Neuron (in vitro differentiated cells): ENCODE measurements around the gene SCARB2.

ENCODE experiments used
- H2AFZ ChIP-seq: one replicate; pipeline ENCODE4 v1.6.1; 2013; ENCODE audit warnings: low read depth, mild to moderate bottlenecking, inconsistent platforms, low read length, moderate library complexity
- H3K27me3 ChIP-seq: one replicate; pipeline ENCODE4 v1.6.1; 2013; ENCODE audit warnings: low read length; ENCODE audit not compliant: insufficient read depth
- H3K36me3 ChIP-seq: one replicate; pipeline ENCODE4 v1.6.1; 2013; ENCODE audit warnings: low read length; ENCODE audit not compliant: insufficient read depth
- H3K4me1 ChIP-seq: one replicate; pipeline ENCODE4 v1.6.1; 2013; ENCODE audit warnings: low read length; ENCODE audit not compliant: insufficient read depth
- H3K4me3 ChIP-seq: 2 replicates; pipeline ENCODE4 v1.5.1; 2013; ENCODE audit warnings: mild to moderate bottlenecking, low read length, moderate library complexity
- H3K9me3 ChIP-seq: one replicate; pipeline ENCODE4 v1.6.1; 2013; ENCODE audit warnings: low read length

Gene SCARB2

DNA sequence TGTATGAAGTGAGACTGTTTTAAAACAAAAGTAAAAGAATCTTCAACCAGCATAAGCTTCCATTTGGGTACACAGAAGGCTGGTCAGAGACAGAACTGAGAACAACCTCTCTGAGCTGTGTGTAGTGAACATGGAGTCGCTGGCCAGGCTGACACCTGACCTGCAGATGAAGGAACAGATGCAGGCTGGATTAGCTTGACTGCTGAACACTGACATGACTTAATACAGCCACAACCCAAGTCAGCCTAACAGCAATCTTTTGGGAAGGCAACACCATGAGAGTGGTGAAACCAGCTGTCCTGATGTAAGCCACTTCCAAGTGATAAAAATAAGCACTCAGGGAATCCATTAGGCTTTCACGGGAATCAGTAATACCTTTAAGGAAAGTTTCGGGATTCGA lies 10.1 kb downstream of the SCARB2 start:
- H3K4me3 ChIP-seq: no peak overlapping the region
- H2AFZ ChIP-seq: no peak overlapping the region
- peaks cover 1% of the 10 kb centered on the region for H3K36me3 ChIP-seq
- H3K27me3 ChIP-seq: no peaks in the 10 kb centered on the region
- H3K4me1 ChIP-seq: peaks cover 9% of the 10 kb centered on the region
- H3K9me3 ChIP-seq: no peaks in the 10 kb centered on the region

DNA sequence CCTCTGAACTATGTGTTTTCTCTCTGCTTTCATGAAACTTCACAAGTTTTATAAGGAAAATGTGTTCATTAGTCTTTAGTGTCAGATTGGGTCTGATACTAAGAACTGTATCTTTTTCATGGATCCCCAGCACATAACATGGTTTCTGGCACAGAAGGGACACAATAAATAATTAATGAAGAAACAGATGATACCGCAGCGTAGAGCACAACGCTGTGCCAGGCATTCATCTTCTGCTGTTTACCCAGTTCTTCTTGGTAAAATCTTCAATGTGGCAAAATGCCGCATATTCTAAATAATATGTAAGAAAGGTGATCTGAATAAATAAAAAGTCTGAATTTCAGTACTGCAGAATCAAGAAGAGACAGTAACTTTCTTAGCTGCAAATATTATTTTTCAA lies 12.3 kb downstream of the SCARB2 start:
- Histone ChIP-seq H3K4me3 (no peak overlapping the region), H3K36me3 (peaks cover 2% of the 10 kb centered on the region), H2AFZ (no peak overlapping the region), H3K4me1 (peaks cover 19% of the 10 kb centered on the region), H3K27me3 (no peaks in the 10 kb centered on the region), H3K9me3 (no peaks in the 10 kb centered on the region)

DNA sequence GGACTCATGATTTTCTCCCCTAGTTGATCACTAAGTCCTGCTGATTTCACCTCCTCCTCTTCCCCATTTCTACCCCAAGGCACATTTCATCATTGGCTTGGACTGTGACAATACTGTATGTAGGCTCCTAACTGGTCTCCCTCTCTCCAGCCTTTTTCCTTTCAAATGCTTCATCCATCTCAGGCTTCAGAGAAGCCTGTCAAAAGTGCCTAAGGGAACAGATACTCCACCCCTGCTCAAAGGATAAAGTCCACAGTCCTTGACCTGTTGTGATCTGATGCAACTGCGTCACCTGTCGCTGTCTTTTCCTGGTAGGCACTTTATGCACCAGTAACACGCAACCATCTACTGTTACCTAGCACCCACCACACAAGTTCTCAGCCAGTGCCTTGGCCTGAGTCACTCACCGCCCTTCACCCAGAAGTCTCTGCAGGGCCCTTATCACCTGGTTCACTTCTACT lies 12.8 kb downstream of the SCARB2 start:
- H3K4me3 ChIP-seq: no peak overlapping the region
- peaks cover 2% of the 10 kb centered on the region for H3K36me3 ChIP-seq
- no peaks in the 10 kb centered on the region for H3K27me3 ChIP-seq
- H3K4me1 ChIP-seq: peaks cover 19% of the 10 kb centered on the region
- no peaks in the 10 kb centered on the region for H3K9me3 ChIP-seq
- H2AFZ ChIP-seq: no peak overlapping the region

DNA sequence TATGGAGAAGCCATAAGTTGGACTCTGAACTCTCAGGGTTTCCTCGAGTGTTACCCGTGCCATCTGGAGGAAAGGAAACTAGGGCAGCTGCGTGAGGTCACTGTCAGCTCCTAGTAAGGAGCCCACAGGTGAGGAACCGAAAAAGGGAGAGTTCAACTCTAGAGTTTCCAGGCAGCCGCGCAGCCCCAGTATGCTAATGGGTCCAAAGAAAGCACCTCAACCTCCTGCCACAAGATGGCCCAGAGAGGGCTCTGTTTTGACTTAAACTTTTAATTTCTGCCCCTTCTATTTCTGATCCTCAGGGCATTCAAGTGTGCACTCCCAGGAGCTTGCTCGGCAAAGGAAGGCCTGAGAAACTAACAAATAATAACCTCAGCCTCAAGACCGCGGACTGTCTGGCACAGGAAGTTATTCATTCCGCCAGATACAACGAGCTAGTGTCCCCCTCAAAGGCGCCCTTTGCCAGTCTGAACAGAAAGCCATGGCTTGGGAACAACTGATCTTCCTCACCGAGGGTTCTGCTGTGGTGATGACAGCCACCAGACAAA lies 13.9 kb downstream of the SCARB2 start:
- Histone ChIP-seq H3K27me3 (no peaks in the 10 kb centered on the region), H3K9me3 (no peaks in the 10 kb centered on the region), H3K4me1 (peaks cover 19% of the 10 kb centered on the region), H3K4me3 (no peak overlapping the region), H3K36me3 (peaks cover 12% of the 10 kb centered on the region), H2AFZ (no peak overlapping the region)

DNA sequence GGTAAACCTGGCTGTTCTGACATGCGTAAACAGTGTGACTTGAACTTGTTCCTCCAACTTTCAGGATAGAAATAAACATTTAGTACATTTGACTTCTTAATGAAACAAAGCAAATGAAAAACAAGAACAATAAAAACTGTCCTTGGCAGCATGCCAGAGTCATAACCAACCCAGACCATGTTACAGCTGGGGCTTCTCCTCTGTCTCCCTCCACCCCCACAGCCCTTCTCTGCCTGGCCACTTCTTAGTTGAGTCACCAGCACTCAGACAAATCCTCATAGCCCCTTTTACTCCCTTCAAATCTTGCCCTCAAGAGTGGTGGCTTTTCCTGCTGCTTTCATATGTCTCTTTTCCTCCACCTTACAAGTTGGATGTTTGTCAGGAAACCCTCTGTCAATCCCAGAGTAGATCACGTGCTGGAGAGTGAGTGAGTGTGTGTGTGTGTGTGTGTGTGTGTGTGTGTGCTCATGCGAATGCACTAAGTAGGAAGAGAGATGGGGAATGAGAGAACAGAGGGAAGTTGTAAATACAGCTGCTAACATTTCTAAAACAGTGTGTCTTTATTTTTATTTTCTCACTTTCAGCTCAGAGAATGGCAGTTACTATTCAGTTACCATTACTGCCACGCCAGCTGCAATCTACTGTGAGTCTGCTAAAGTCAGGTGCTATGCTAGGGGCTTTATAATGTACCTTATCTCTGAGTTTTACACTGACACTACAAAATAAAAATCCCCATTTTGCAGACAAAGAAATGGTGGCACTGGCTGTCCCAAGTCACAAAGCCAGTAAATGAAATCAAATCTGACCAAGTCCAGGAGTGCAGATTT lies 15.0 kb downstream of the SCARB2 start:
- H3K9me3 ChIP-seq: no peaks in the 10 kb centered on the region
- H3K36me3 ChIP-seq: peaks cover 23% of the 10 kb centered on the region
- no peak overlapping the region for H3K4me3 ChIP-seq
- H3K27me3 ChIP-seq: no peaks in the 10 kb centered on the region
- no peak overlapping the region for H2AFZ ChIP-seq
- H3K4me1 ChIP-seq: peaks cover 19% of the 10 kb centered on the region

DNA sequence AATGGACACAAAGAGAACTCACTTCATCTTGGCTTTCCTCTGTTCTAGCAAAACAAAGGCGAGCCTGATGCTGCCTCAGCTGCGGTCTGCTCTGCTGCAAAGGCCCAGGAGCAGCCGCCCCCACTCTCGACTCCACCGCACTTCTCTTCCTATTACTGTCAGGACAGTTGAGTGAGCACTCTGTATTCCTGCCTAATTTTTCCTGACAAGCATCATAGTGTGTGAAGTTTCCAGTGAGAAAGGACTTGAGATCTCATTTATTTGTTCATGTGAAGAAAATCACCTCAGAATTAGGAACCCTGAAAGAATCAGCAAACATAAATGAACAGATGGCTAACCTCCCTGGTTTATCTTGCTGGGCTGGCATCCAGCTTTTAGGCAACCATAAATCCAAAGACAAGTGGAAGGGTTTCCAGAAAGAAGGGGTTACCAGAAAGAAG lies 15.6 kb downstream of the SCARB2 start:
- Histone ChIP-seq H3K27me3 (no peaks in the 10 kb centered on the region), H3K36me3 (peaks cover 29% of the 10 kb centered on the region), H2AFZ (no peak overlapping the region), H3K4me1 (peaks cover 19% of the 10 kb centered on the region), H3K9me3 (no peaks in the 10 kb centered on the region), H3K4me3 (no peak overlapping the region)

DNA sequence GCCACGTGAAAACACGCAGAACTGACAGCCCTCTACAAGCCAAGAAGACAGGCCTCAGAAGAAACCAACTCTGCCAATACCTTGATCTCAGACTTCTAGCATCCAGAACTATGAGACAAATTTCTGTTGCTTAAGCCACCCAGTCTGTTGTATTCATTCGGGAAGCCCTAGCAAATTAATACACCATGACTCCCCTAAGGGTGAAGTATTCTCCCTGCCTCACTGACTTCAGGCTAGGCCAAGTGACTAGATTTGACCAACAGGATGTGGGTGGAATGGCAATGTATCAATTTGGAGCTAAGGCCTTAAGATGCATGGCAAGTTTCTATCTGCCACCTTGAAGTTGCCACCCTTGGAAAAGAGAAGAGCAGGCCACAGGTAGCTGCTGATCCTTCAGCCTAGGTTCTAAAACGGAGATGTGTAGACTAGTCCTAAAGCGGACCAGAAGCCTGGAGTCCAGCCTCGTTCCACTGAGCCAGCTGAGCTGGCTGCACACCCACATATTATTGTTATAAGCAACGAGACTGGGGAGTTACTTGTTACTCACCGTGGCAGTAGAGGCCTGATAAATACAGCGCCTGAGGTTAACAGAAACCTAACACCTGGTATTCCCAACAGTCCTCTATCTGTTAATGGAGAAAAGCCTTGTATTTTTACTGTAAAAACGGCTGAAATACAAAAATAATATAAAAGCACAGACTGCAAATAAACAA lies 16.4 kb downstream of the SCARB2 start:
- H3K36me3 ChIP-seq: peaks cover 37% of the 10 kb centered on the region
- H2AFZ ChIP-seq: no peak overlapping the region
- H3K27me3 ChIP-seq: no peaks in the 10 kb centered on the region
- peaks cover 19% of the 10 kb centered on the region for H3K4me1 ChIP-seq
- H3K4me3 ChIP-seq: no peak overlapping the region
- H3K9me3 ChIP-seq: peaks cover 2% of the 10 kb centered on the region

DNA sequence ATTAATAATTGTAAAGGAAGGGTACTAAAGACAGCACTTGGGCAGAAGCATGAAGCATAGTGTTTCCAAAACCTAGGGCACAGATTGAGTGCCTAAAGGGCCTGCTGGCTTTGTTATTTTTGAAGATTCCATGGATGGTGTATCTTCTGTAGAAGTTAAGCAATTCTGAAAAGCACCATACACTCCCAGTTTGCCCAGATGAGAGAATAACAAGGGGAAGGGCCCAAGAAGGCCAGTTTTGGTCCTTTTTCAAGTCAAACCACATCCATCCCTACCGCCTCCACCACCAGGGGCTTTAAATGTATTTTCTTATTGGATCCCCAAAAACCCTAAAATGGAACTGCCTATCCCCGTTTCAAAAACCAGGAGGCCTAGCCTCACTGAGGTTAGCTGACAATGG lies 17.2 kb downstream of the SCARB2 start:
- Histone ChIP-seq H3K4me3 (no peak overlapping the region), H3K27me3 (no peaks in the 10 kb centered on the region), H3K36me3 (peaks cover 40% of the 10 kb centered on the region), H3K9me3 (peaks cover 5% of the 10 kb centered on the region), H2AFZ (no peak overlapping the region), H3K4me1 (peaks cover 19% of the 10 kb centered on the region)

DNA sequence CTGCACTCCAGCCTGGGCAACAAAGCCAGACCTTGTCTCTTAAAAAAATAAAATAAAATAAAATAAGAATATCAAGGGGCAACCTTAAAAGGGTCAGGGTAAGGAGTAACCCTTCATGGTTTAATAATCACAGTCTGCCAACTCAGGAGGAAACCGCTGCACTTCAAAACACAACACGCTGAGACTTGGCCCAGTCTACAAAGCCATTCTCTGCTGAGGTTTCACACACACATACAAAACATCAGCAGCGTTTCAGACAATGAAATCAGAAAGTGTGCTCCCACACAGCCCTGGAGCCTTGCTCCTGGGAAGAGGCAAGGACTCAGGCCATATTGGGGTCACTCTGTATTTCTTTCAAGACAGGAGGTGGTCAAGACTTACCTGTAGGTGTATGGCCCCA lies 18.3 kb downstream of the SCARB2 start:
- Histone ChIP-seq H3K36me3 (peaks cover 50% of the 10 kb centered on the region), H3K4me1 (peaks cover 19% of the 10 kb centered on the region), H3K4me3 (no peak overlapping the region), H2AFZ (no peak overlapping the region), H3K27me3 (no peaks in the 10 kb centered on the region), H3K9me3 (peaks cover 5% of the 10 kb centered on the region)

DNA sequence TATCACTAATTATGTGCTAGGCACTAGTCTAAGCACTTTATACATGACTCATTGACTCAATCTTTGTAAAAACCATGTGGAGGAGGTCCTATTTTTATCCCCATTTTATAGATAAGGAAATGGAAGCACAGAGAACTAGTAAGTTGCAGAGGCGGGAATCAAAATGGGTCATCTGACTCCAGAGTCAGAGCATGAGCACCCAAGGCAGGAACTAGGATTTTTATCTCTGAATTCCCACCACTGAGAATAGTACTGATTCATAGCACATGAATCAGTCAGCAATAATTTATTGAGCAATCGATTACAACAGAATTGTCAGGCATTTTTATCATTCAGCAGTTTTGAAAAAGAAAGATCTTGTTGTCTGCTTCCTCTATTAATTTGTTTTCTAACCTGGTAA lies 19.3 kb downstream of the SCARB2 start:
- Histone ChIP-seq H3K36me3 (peaks cover 58% of the 10 kb centered on the region), H3K4me1 (peaks cover 19% of the 10 kb centered on the region), H2AFZ (no peak overlapping the region), H3K27me3 (no peaks in the 10 kb centered on the region), H3K9me3 (peaks cover 5% of the 10 kb centered on the region), H3K4me3 (no peak overlapping the region)

DNA sequence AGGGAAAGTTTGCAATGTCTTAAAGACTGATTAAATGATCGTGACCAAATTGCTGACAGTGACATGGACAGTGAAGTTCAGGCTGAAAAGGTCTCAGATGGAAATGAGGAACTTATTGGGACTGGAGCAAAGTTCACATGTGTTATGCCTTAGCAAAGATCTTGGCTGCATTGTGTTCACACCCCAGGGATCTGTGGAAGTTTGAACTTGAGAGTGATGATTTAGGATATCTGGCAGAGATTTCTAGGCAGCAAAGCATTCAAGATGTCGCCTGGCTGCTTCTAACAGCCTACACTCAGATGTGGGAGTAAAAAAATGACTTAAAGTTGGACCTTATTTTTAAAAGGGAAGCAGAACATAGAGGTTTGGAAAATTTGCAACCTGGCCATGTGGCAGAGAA lies 21.4 kb downstream of the SCARB2 start:
- H3K9me3 ChIP-seq: peaks cover 5% of the 10 kb centered on the region
- no peak overlapping the region for H2AFZ ChIP-seq
- H3K4me3 ChIP-seq: no peak overlapping the region
- peaks cover 5% of the 10 kb centered on the region for H3K4me1 ChIP-seq
- H3K27me3 ChIP-seq: no peaks in the 10 kb centered on the region
- H3K36me3 ChIP-seq: peaks cover 62% of the 10 kb centered on the region

DNA sequence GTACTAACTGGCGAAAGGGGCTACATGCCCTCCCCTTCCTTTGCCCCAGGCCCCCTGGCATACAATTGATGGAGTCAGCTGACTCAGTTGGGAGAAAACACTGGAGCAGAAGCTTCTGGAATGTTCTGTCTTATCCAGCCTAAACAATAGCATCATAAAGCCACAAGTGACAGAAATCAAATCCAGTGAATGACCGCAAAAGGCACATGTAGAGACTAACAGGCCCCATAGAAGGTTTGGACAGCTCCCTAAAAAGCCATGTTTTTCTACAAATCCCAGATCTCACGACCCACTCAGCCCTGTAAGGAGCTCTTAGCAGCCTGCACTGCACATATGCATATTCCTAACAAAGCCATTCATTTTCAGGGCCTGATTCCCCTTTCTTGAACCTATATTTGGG lies 25.1 kb downstream of the SCARB2 start:
- H3K36me3 ChIP-seq: peaks cover 50% of the 10 kb centered on the region
- peaks cover 5% of the 10 kb centered on the region for H3K4me1 ChIP-seq
- H3K4me3 ChIP-seq: no peak overlapping the region

DNA sequence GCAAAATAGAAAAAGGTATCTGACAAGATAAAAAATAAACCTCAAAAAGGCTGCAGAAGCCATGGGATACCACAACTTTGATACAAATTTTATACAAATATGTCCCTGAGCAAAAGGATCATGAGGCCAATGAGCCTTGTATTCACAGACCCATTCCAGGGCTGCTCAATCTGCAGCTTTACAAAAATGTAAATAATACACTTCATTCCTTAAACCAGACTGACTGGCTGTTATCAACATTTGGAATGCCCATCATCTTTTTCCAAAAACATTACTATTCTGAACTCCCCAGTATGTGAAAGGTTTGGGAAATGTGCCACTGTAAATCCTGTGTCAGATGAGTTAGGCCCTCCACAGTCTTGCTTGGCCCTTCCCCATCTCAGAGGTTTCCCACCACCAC lies 25.5 kb downstream of the SCARB2 start:
- peaks cover 46% of the 10 kb centered on the region for H3K36me3 ChIP-seq
- H3K4me1 ChIP-seq: peaks cover 5% of the 10 kb centered on the region
- no peak overlapping the region for H3K4me3 ChIP-seq
- H3K27me3 ChIP-seq: no peaks in the 10 kb centered on the region
- H3K9me3 ChIP-seq: peaks cover 5% of the 10 kb centered on the region
- H2AFZ ChIP-seq: no peak overlapping the region

More for the DNA sequence above, 25.1 kb downstream of the SCARB2 start:
- Histone ChIP-seq H2AFZ (no peak overlapping the region), H3K9me3 (peaks cover 5% of the 10 kb centered on the region), H3K27me3 (no peaks in the 10 kb centered on the region)
